Endothelial cell of umbilical vein (primary cell): ENCODE results near the gene CFAP99. TPM values are rescaled to one million over a fixed set of nuclear protein-coding genes. Genes with fewer than 3 reads are reported as not detected.
"Not testable (repeated sequence)": the region's sequence is repeated elsewhere in the genome, so short reads cannot be mapped to it uniquely, and the experiment has no call there.

Experiments used
- BruUV-seq: library from RNA; stranded (reverse); fragments of 400-500 nt; replicated peaks from 2 replicates; lab custom pipeline; 2021; lab: Mats Ljungman, UMichigan
- CTCF ChIA-PET: fragments of 300-600, 350-600 bp; sonication (Branson Sonifier 250); formaldehyde crosslinking; loops from one replicate; lab custom pipeline; 2021; ENCODE audit warnings: antibody characterized with exemption, inconsistent platforms; lab: Charles Lee
- POLR2A ChIA-PET: fragments of 300-600, 350-600 bp; sonication (Branson Sonifier 250); formaldehyde crosslinking; loops from one replicate; lab custom pipeline; 2021; ENCODE audit warnings: antibody characterized with exemption, inconsistent platforms; lab: Charles Lee
- DNase-seq: peaks from one replicate; pipeline ENCODE4 v3.0.0-alpha.2; 2011; ENCODE audit warnings: low read depth, low spot score
- FAIRE-seq: peaks from 2 replicates; lab custom pipeline; 2011; peaks lifted over from hg19 to GRCh38; lab: Jason Lieb, UNC
- H2AFZ ChIP-seq: 2 replicates; pipeline ENCODE4 v1.6.0; 2012; ENCODE audit warnings: low read depth, low read length, control low read depth, inconsistent platforms
- H3K27ac ChIP-seq: 2 replicates; pipeline ENCODE4 v1.5.1; 2011; ENCODE audit warnings: low read depth, mild to moderate bottlenecking, control low read depth, low read length, moderate library complexity; ENCODE audit not compliant: insufficient read depth
- H3K27me3 ChIP-seq, 2 experiments: 2 replicates each; pipeline versions ENCODE4 v1.6.0 to v1.6.1; 2011; ENCODE audit warnings: low read length in 2 of 2, mixed read lengths in 1 of 2; ENCODE audit not compliant: control insufficient read depth in 2 of 2, insufficient read depth in 2 of 2
- H3K36me3 ChIP-seq, 2 experiments: 2 replicates in 1 of 2; 3 replicates in 1 of 2; pipeline ENCODE4 v1.5.1; 2011; ENCODE audit warnings: low read length in 2 of 2, mild to moderate bottlenecking in 1 of 2, moderate library complexity in 1 of 2; ENCODE audit not compliant: control insufficient read depth in 2 of 2, insufficient read depth in 2 of 2; ENCODE audit errors: extremely low read depth in 1 of 2
- H3K4me1 ChIP-seq: 3 replicates; pipeline ENCODE4 v1.5.1; 2011; ENCODE audit warnings: mild to moderate bottlenecking, low read length; ENCODE audit not compliant: control insufficient read depth, insufficient read depth; ENCODE audit errors: extremely low read depth
- H3K4me2 ChIP-seq: 2 replicates; pipeline ENCODE4 v1.6.1; 2011; ENCODE audit warnings: low read length, control low read depth, mixed read lengths; ENCODE audit not compliant: insufficient read depth
- H3K4me3 ChIP-seq, 3 experiments: fragments of 200-600 bp in 1 of 3; sonication (generic), shearing (Covaris generic) in 1 of 3; replicated peaks in 1 of 3; 2 replicates each; pipeline ENCODE4 v1.5.1; 2011 to 2016; ENCODE audit warnings: control low read depth in 3 of 3, low read length in 3 of 3, mild to moderate bottlenecking in 2 of 3, inconsistent platforms in 1 of 3, low read depth in 1 of 3, moderate library complexity in 1 of 3; ENCODE audit not compliant: insufficient read depth in 1 of 3
- H3K79me2 ChIP-seq: 2 replicates; pipeline ENCODE4 v1.6.0; 2012; ENCODE audit warnings: low read length, inconsistent platforms; ENCODE audit not compliant: control insufficient read depth, insufficient read depth
- H3K9ac ChIP-seq: replicated peaks from 2 replicates; pipeline ENCODE3; 2011; ENCODE audit warnings: low read length, control low read depth; ENCODE audit not compliant: insufficient read depth; ENCODE audit errors: extremely low read depth
- H3K9me1 ChIP-seq: replicated peaks from 3 replicates; pipeline ENCODE4 v1.6.0; 2011; ENCODE audit warnings: mild to moderate bottlenecking, low read length; ENCODE audit not compliant: control insufficient read depth, insufficient read depth; ENCODE audit errors: extremely low read depth
- H3K9me3 ChIP-seq: replicated peaks from 2 replicates; pipeline ENCODE4 v1.5.1; 2012; ENCODE audit warnings: low read length, inconsistent platforms; ENCODE audit not compliant: control insufficient read depth, insufficient read depth
- H4K20me1 ChIP-seq: replicated peaks from 2 replicates; pipeline ENCODE3; 2011; ENCODE audit warnings: mild to moderate bottlenecking, low read length; ENCODE audit not compliant: control insufficient read depth, insufficient read depth; ENCODE audit errors: extremely low read depth
- EZH2 ChIP-seq: IDR thresholded peaks from 2 replicates; pipeline ENCODE4 v1.6.1; 2012; ENCODE audit warnings: borderline replicate concordance, low read depth, mild to moderate bottlenecking, moderate library complexity, low read length, inconsistent platforms; ENCODE audit not compliant: severe bottlenecking
- FOS ChIP-seq: IDR thresholded peaks from 2 replicates; pipeline ENCODE4 v1.6.1; 2011; ENCODE audit warnings: mild to moderate bottlenecking, low read length, moderate library complexity, borderline replicate concordance; ENCODE audit not compliant: insufficient read depth
- JUN ChIP-seq: IDR thresholded peaks from 2 replicates; pipeline ENCODE4 v1.6.1; 2011; ENCODE audit warnings: borderline replicate concordance, low read depth; ENCODE audit not compliant: insufficient read length, insufficient read depth
- MAX ChIP-seq: IDR thresholded peaks from 2 replicates; pipeline ENCODE4 v1.6.1; 2011; ENCODE audit not compliant: insufficient read depth, insufficient read length
- MYC ChIP-seq: IDR thresholded peaks from one replicate; pipeline ENCODE4 v1.6.1; 2011; ENCODE audit warnings: mild to moderate bottlenecking, low read depth, low read length
- POLR2A ChIP-seq: IDR thresholded peaks from 2 replicates; pipeline ENCODE4 v1.6.1; 2012; ENCODE audit warnings: low read depth, mild to moderate bottlenecking, control low read depth, low read length
- POLR2AphosphoS5 ChIP-seq: IDR thresholded peaks from 2 replicates; pipeline ENCODE4 v1.6.1; 2012; ENCODE audit warnings: low read depth, mild to moderate bottlenecking, control low read depth, low read length, moderate library complexity; ENCODE audit not compliant: insufficient read depth
- dilution Hi-C: fragments of 300-500 bp; cut with MboI; formaldehyde crosslinking; loops from one replicate; pipeline ENCODE4 v1.15.0; 2019; ENCODE audit warnings: low sequenced_read_pairs; ENCODE audit not compliant: extremely low pct_ligation_motif_present
- intact Hi-C: fragments of 100-400 bp; cut with micrococcal nuclease; formaldehyde crosslinking; loops from one replicate; pipeline ENCODE4 v1.10.0; 2022
- polyA plus RNA-seq, 4 experiments: library from polyadenylated mRNA; depleted of rRNA in 3 of 4; stranded (reverse) in 3 of 4; unstranded in 1 of 4; fragments of >200 nt; gene quantifications; 2 replicates each; pipeline versions ENCODE4 v1.2.1 to v1.2.3, GENCODE V29; 2011 to 2012; ENCODE audit warnings: missing spikeins in 1 of 4
- total RNA-seq: library from RNA; stranded (reverse); gene quantifications from 2 replicates; pipeline ENCODE4 v1.2.3, GENCODE V29; 2021

Gene CFAP99
- total and polyA plus RNA-seq, 2 donors (not counting 3 experiments of a cell fraction or from before 2014, with no cell fraction given) = 0.03 TPM; not detected in 1

- no peaks in the 10 kb centered on the region for H3K4me1 ChIP-seq
- no peaks in the 10 kb centered on the region for H3K27me3 ChIP-seq
- intact Hi-C loops (no loop called here), dilution Hi-C loops (no loop called here)
- TF ChIP-seq EZH2 = no peak
- no peak for TF ChIP-seq POLR2A
- TF ChIP-seq MYC = no peak
- no peak for TF ChIP-seq POLR2AphosphoS5
- TF ChIP-seq JUN = no peak
- TF ChIP-seq FOS = no peak
- TF ChIP-seq MAX = no peak
- no peak for DNase-seq
- POLR2A ChIA-PET = no interaction called here
- no peak overlapping the region for H3K27ac ChIP-seq
- FAIRE-seq = no peak
- CTCF ChIA-PET = interaction anchor here (1.1 to 1.6 kb wide), 3 partner anchors 13 to 25 kb away, joined by 3 to 9 read pairs (median 3); no protein-coding TSS in a partner anchor
- H3K4me3 ChIP-seq = no peak overlapping the region
- no TSS peak for BruUV-seq
- H3K9me3 ChIP-seq = no peaks in the 10 kb centered on the region
- H4K20me1 ChIP-seq = no peaks in the 10 kb centered on the region
- no peaks in the 10 kb centered on the region for H3K36me3 ChIP-seq
- H3K79me2 ChIP-seq = no peaks in the 10 kb centered on the region
- no peak overlapping the region for H2AFZ ChIP-seq
- no peak overlapping the region for H3K9ac ChIP-seq
- no peaks in the 10 kb centered on the region for H3K9me1 ChIP-seq
- no peak overlapping the region for H3K4me2 ChIP-seq
These were observed 9.9 kb downstream of the CFAP99 start for GRCh38 chr4:2428496-2429213.

GRCh38 chr4:2429945-2430757 lies 11.4 kb downstream of the CFAP99 start:
- H2AFZ ChIP-seq, H4K20me1 ChIP-seq, dilution Hi-C loops, H3K9me1 ChIP-seq, H3K4me1 ChIP-seq, H3K9me3 ChIP-seq, H3K4me2 ChIP-seq, intact Hi-C loops, H3K4me3 ChIP-seq, CTCF ChIA-PET, DNase-seq, H3K36me3 ChIP-seq, H3K79me2 ChIP-seq, POLR2A ChIA-PET, FAIRE-seq, BruUV-seq, H3K27ac ChIP-seq, H3K9ac ChIP-seq, H3K27me3 ChIP-seq: not testable (repeated sequence)
